Bronchial epithelial cell (primary cell): ENCODE data around the gene ZNF141. TPM values are rescaled to one million over a fixed set of nuclear protein-coding genes. Genes with fewer than 3 reads are reported as not detected.
"Not testable (repeated sequence)": the region's sequence is repeated elsewhere in the genome, so short reads cannot be mapped to it uniquely, and the experiment has no call there.

Experiments
- DNase-seq: peaks from one replicate; pipeline ENCODE4 v3.0.0-alpha.2; 2010; ENCODE audit warnings: low read depth
- FAIRE-seq: peaks from 2 replicates; lab custom pipeline; 2011; peaks lifted over from hg19 to GRCh38; lab: Jason Lieb, UNC
- H3K27me3 ChIP-seq: 2 replicates; pipeline ENCODE4 v1.5.1; 2011; ENCODE audit warnings: low read length; ENCODE audit not compliant: control insufficient read depth, insufficient read depth
- H3K36me3 ChIP-seq: 2 replicates; pipeline ENCODE4 v1.5.1; 2011; ENCODE audit warnings: low read length; ENCODE audit not compliant: control insufficient read depth, insufficient read depth
- H3K4me3 ChIP-seq: 2 replicates; pipeline ENCODE4 v1.5.1; 2011; ENCODE audit warnings: mild to moderate bottlenecking, low read depth, low read length, control low read depth
- CTCF ChIP-seq: IDR thresholded peaks from 2 replicates; pipeline ENCODE4 v1.5.1; 2011; ENCODE audit warnings: mild to moderate bottlenecking, moderate library complexity, low read length, control low read depth, inconsistent platforms; ENCODE audit not compliant: insufficient read depth, severe bottlenecking
- total RNA-seq: library from RNA; depleted of rRNA; stranded (reverse); fragments of >200 nt; gene quantifications from 2 replicates; pipeline ENCODE4 v1.2.1, GENCODE V29; 2014

The ZNF141 gene
- 7.0 and 8.2 TPM in 2 replicates for total RNA-seq

GRCh38 chr4:337143-337931 is at the start of gene ZNF141:
ZNF141 (plus strand) TSS chr4:337814; CDS start chr4:337984, 170 bp downstream.
- Histone ChIP-seq H3K27me3 (no peaks in the 10 kb centered on the region), H3K4me3 (peak within 1 kb of the TSS; percentile 84), H3K36me3 (peaks cover 1% of the 10 kb centered on the region)
- TF ChIP-seq CTCF, result no peak
- DNase-seq (peak; percentile 92), FAIRE-seq (peak; percentile 96)

GRCh38 chr4:288891-289290 is 48.7 kb upstream of the ZNF141 start:
- no peaks in the 10 kb centered on the region for H3K36me3 ChIP-seq
- FAIRE-seq (no peak), DNase-seq (peak; percentile 13)
- no peaks in the 10 kb centered on the region for H3K27me3 ChIP-seq
- H3K4me3 ChIP-seq, result no peak overlapping the region
- no peak for TF ChIP-seq CTCF

DNA sequence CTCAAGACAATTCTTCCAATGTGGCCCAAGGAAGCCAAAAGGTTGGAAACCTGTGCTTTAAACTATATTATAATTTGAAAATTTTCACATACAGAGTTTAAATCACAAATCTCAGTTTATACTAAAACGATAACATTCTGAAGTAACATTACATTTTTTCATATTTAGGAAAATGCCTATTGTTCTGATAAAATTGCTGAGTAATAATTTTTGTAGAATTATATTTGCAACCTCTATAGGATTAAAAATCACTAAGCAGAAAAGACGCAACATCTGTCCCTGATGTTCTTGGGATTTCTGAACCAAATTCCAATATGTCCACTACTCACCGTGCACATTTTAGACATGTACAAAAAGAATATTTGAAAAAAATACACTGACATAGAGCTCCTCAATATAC is 42.9 kb upstream of the ZNF141 start:
- DNase-seq, result no peak
- Histone ChIP-seq H3K27me3 (no peaks in the 10 kb centered on the region), H3K36me3 (no peaks in the 10 kb centered on the region), H3K4me3 (no peak overlapping the region)
- FAIRE-seq, result no peak
- TF ChIP-seq CTCF, result no peak

GRCh38 chr4:302381-302780 is 35.2 kb upstream of the ZNF141 start:
- DNase-seq, result no peak
- FAIRE-seq, result no peak
- Histone ChIP-seq H3K36me3 (no peaks in the 10 kb centered on the region), H3K4me3 (no peak overlapping the region), H3K27me3 (no peaks in the 10 kb centered on the region)
- TF ChIP-seq CTCF, result no peak

- DNase-seq, H3K36me3 ChIP-seq, FAIRE-seq: not testable (repeated sequence)
Measured at GRCh38 chr4:304516-304915, 33.1 kb upstream of the ZNF141 start.

GRCh38 chr4:304969-305680 is 32.5 kb upstream of the ZNF141 start, which contains the start of gene ZNF732:
ZNF732 (minus strand) TSS chr4:305474; CDS start chr4:305310, 164 bp downstream.
- peak; percentile 79 for DNase-seq
- H3K4me3 ChIP-seq, result peak within 1 kb of the TSS; percentile 60
- no peak for FAIRE-seq
- H3K27me3 ChIP-seq, result no peaks in the 10 kb centered on the region
- TF ChIP-seq CTCF, result no peak
- H3K36me3 ChIP-seq, result no peaks in the 10 kb centered on the region

More at GRCh38 chr4:304516-304915, 33.1 kb upstream of the ZNF141 start:
- H3K4me3 ChIP-seq, result peak overlapping the region; percentile 60
- not testable (repeated sequence) for H3K27me3 ChIP-seq
